GM20000 (cell line): Measurements from ENCODE around the gene GNS.

Experiments used
- DNase-seq: peaks from one replicate; pipeline ENCODE4 v3.0.0; 2012; ENCODE audit warnings: low spot score
- CTCF ChIP-seq: IDR thresholded peaks from 2 replicates; pipeline ENCODE4 v1.5.1; 2012; ENCODE audit warnings: mild to moderate bottlenecking, control low read depth; ENCODE audit errors: extremely low read depth, missing control alignments

The GNS gene

GRCh38 chr12:64682572-64683277 lies 76.5 kb downstream of the GNS start:
- no peak for DNase-seq
- TF ChIP-seq CTCF: no peak

- no peak for DNase-seq
- no peak for TF ChIP-seq CTCF
Measured at GRCh38 chr12:64681200-64682052, 77.8 kb downstream of the GNS start.

- no peak for DNase-seq
- TF ChIP-seq CTCF: no peak
Measured at GRCh38 chr12:64680235-64680634, 79.0 kb downstream of the GNS start.

GRCh38 chr12:64679487-64680001 lies 79.7 kb downstream of the GNS start:
- DNase-seq: no peak
- no peak for TF ChIP-seq CTCF

GRCh38 chr12:64678835-64679234 lies 80.4 kb downstream of the GNS start:
- DNase-seq: no peak
- TF ChIP-seq CTCF: no peak

- TF ChIP-seq CTCF: no peak
- DNase-seq: no peak
Measured at GRCh38 chr12:64678248-64678647, 81.0 kb downstream of the GNS start.

- TF ChIP-seq CTCF: no peak
- no peak for DNase-seq
Measured at GRCh38 chr12:64675795-64676194, 83.4 kb downstream of the GNS start.
